Naive B cell (primary cell): Measurements from ENCODE around the gene STK17B. TPM values are rescaled to one million over a fixed set of nuclear protein-coding genes. Genes with fewer than 3 reads are reported as not detected.

ENCODE experiments used
- ATAC-seq, 2 donors: fragments of 150-1000 bp; cut with Tn5 transposase; 2 replicates each; pipeline ENCODE4 v1.10.0; 2021; ENCODE audit warnings: low read depth in 2 of 2, mild to moderate bottlenecking in 2 of 2, moderate library complexity in 2 of 2
- DNase-seq: peaks from one replicate; pipeline ENCODE4 v3.0.0; 2022
- H3K27ac Mint-ChIP-seq, 6 donors: one replicate each; pipeline ENCODE4 v1.8.0; 2020 to 2022; ENCODE audit warnings: mild to moderate bottlenecking in 6 of 6, mixed read lengths in 6 of 6, moderate library complexity in 5 of 6, inconsistent platforms in 2 of 6
- H3K27me3 Mint-ChIP-seq, 3 donors: one replicate each; pipeline ENCODE4 v1.8.0; 2021 to 2022; ENCODE audit warnings: mixed read lengths in 3 of 3, mild to moderate bottlenecking in 1 of 3
- H3K36me3 Mint-ChIP-seq, 2 donors: one replicate each; pipeline ENCODE4 v1.8.0; 2020 to 2022; ENCODE audit warnings: mixed read lengths in 2 of 2, inconsistent platforms in 1 of 2, mild to moderate bottlenecking in 1 of 2
- H3K4me1 Mint-ChIP-seq, 3 donors: one replicate each; pipeline ENCODE4 v1.8.0; 2020 to 2022; ENCODE audit warnings: mixed read lengths in 3 of 3, inconsistent platforms in 1 of 3, mild to moderate bottlenecking in 1 of 3, moderate library complexity in 1 of 3
- H3K4me3 Mint-ChIP-seq, 8 donors: one replicate each; pipeline ENCODE4 v1.8.0; 2020 to 2022; ENCODE audit warnings: mild to moderate bottlenecking in 8 of 8, mixed read lengths in 8 of 8, moderate library complexity in 8 of 8, inconsistent platforms in 2 of 8
- H3K9me3 Mint-ChIP-seq, 7 donors: one replicate each; pipeline ENCODE4 v1.8.0; 2020 to 2022; ENCODE audit warnings: mixed read lengths in 7 of 7, mild to moderate bottlenecking in 5 of 7, inconsistent platforms in 2 of 7, moderate library complexity in 1 of 7
- polyA plus RNA-seq, 6 donors: library from polyadenylated mRNA; unstranded; fragments of 300-500 nt; fragmentation: Illumina TruSeq; gene quantifications; one replicate each; pipeline ENCODE4 v1.2.3, GENCODE V29; 2021; ENCODE audit warnings: low read depth in 6 of 6

Gene STK17B
- polyA plus RNA-seq, 6 donors from 2014 or later: 90.2 to 162 (median 118) TPM

DNA sequence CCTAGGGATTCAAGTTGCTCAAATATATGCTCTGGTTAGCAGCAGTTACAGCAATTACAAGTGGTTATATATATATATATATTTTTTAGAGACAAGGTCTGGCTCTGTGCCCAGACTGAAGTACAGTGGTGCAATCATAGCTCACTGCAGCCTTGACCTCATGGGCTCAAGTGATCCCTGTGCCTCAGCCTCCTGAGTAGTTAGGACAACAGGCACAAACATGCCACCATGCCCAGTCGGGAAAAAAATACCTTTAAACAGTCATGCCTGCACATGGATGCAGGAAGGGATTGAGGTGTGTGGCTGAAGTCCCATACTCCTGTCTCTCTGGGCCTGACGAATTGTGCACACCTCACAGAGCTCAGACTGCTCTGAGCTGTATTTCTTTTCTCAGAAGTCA lies 83.2 kb downstream of the STK17B start:
- Mint-ChIP-seq H3K27ac (no peak overlapping the region), H3K9me3 (peaks cover 0 to 29% (median 24%) of the 10 kb centered on the region in 7 donors), H3K36me3 (peaks cover under 1 to 11% of the 10 kb centered on the region in 2 donors), H3K4me1 (peaks cover 6 to 8% (median 7%) of the 10 kb centered on the region in 3 donors), H3K27me3 (no peaks in the 10 kb centered on the region), H3K4me3 (no peak overlapping the region)
- DNase-seq: no peak
- ATAC-seq: no peak

DNA sequence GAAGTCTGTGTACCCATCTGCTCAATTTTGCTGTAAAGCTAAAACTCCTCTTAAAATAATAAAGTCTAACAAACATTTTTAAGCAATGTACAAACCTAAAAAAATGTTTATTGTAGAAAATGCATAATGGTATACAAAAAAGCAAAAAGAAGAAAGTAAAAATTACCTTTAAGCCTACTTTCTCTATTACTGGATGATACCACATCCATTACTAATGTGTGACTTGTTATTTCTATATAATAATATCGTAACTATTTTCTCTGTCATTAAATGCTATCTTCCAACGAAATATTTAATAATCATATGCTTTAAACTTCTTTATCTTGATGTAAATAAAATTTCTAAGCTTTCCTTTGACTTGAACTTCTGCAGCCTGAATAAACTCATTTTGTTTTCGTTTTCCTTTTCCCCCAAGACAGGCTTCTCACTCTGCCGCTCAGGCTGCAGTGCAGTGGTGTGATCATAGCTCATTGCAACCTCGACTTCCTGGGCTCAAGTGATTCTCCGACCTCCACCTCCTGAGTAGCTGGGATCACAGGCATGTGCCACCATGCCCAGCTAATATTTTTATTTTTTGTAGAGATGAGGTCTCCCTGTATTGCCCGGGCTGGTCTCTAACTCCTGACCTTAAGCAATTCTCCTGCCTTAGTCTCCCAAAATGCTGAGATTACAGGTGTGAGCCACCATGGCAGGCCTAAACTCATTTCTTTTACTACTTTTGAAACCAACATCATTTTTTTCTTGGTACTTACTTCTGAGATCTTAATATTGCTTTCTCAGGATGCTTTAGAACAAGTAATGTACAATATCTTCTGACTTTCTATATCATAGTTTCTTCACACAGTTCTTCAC lies 84.6 kb downstream of the STK17B start:
- H3K9me3 Mint-ChIP-seq: peaks cover 10 to 38% (median 28%) of the 10 kb centered on the region in 7 donors
- no peak for DNase-seq
- no peak overlapping the region for H3K4me3 Mint-ChIP-seq

DNA sequence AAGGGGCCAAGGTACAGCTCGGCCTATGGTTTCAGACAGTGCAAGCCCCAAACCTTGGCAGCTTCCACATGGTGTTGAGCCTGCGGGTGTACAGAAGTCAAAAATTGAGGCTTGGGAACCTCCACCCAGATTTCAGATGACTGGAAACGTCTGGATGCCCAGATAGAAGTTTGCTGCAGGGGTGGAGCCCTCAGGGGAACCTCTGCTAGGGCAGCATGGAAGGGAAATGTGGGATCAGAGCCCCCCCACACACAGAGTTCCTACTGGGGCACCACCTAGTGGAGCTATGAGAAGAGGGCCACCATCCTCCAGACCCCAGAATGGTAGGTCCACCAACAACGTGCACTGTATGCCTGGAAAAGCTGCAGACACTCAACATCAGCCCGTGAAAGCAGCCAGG lies 87.8 kb downstream of the STK17B start:
- H3K4me3 Mint-ChIP-seq: no peak overlapping the region
- no peaks in the 10 kb centered on the region for H3K27me3 Mint-ChIP-seq
- peaks cover 6 to 17% of the 10 kb centered on the region in 2 donors for H3K36me3 Mint-ChIP-seq
- no peak overlapping the region for H3K27ac Mint-ChIP-seq
- no peak for DNase-seq
- ATAC-seq: no peak
- H3K9me3 Mint-ChIP-seq: peaks cover 5 to 26% (median 20%) of the 10 kb centered on the region in 7 donors
- peaks cover 14 to 27% (median 19%) of the 10 kb centered on the region in 3 donors for H3K4me1 Mint-ChIP-seq

More for the DNA sequence above, 84.6 kb downstream of the STK17B start:
- Mint-ChIP-seq H3K27ac (no peak overlapping the region), H3K36me3 (peaks cover 11 to 15% of the 10 kb centered on the region in 2 donors), H3K4me1 (peaks cover 8 to 13% (median 10%) of the 10 kb centered on the region in 3 donors), H3K27me3 (no peaks in the 10 kb centered on the region)
- ATAC-seq: no peak

Other genes starting within 250 kb of the STK17B start
- gene DNAH7, start 102.7 kb downstream of the STK17B start, polyA plus RNA-seq: under 1 TPM in 2 of 6 donors, not detected in 4; 0.43 to 0.53 TPM